HG03520 (cell line): Measurements from ENCODE around the gene CACNG4.

Source experiments
- ATAC-seq: cut with Tn5 transposase; IDR thresholded peaks from one replicate; pipeline ENCODE4 v1.9.1; 2021; ENCODE audit warnings: mild to moderate bottlenecking, moderate library complexity; ENCODE audit not compliant: unreplicated experiment

The CACNG4 gene

DNA sequence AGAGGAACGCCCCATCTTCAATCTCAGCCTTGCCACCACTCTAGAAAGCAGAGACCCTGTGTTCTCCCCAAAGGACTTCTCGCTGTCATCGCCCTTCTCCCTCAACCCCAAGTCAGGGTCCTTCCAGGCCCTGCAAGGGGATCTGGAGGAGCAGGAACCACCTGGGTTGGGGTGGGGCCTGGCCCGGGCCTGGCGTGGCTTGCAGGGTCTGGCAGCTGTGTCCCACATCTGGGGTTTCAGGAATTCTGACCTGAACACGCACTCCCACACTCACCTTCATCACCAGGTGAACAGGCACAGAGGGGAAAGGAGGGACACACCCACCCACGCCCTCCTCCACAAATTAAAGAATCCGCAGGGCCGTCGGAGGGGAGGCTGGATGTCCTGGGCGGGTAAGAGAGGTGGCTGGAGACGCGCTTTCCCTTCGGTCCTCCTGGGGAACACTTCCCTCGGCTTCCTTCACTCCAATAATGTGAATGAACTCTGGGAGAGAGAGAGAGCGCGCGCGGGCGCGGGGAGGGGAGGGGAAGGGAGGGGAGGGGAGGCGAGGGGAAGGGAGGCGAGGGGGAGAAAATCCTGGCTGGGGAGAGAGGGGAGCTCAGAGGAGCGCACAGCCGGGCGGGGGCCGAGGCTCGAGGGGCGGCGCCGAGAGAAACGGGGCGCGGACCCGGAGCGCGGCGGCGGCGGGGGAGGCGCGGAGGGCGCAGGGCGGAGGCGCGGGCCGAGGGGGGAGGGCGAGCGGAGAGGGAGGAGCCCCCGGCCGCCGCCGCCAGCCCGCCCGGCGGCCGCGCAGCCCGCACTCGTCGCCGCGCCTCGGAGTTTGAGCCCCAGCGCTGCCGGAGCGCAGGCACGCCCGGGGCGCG lies at the start of gene CACNG4:
TSS of gene CACNG4 (plus strand) at position 799 of the 863 bp plus-strand sequence. CDS start 205 bp downstream, outside the sequence.
- no peak for ATAC-seq

DNA sequence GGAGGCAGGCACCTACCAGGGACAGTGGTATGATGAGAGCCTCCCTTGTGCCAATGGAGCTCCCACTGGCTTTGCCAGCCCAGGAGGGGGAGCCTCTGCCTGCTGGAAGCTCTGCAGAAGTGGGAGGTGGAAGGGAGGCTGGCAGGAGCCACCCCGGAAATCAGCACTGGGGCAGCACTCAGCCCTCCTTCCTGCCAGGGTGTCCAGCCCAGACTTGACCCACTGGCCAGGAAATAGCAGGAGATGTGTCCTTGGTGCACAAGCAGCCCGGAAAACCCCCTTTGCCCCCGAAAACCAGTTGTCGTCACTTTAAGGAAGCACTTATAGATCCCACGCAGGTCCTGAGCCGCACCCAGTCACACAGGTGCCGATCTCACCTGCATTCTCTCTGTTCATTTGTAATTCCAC lies 49.3 kb upstream of the CACNG4 start:
- no peak for ATAC-seq

DNA sequence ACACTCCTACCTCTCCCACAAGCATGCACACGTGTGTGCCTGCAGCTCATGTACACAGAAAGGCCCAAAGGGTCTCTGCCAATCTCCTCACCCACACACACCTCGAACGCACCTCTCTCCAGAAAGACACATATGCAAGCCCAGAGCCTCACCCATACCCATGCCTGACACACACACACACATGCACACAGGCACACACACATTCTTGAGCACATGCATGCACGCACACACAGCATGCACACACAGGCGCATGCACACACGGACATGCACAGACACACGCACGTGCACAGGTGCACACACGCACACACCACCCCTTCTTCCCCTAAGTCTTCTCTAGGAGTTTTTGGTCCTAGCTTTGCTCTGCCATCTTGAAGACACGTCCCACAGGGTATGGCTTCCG lies 48.7 kb upstream of the CACNG4 start:
- no peak for ATAC-seq

DNA sequence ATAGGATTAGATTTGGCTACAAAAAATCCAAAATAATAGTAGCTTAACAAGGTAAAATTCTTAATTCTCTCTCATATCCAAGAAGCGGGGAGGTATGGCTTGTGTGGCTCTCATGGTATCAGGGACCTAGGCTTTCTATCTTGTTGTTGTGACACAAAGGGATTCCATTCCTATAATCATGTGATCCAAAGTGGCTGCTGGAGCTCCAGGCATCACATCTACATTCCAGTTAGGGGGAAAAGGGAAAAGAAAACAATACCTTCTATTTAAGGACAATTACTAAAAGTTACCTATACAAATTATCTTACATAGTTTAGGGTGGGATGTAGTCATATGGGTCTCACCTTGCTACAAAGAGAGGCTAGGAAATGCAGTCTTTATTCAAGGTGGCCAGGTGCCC lies 47.6 kb upstream of the CACNG4 start:
- ATAC-seq: no peak

DNA sequence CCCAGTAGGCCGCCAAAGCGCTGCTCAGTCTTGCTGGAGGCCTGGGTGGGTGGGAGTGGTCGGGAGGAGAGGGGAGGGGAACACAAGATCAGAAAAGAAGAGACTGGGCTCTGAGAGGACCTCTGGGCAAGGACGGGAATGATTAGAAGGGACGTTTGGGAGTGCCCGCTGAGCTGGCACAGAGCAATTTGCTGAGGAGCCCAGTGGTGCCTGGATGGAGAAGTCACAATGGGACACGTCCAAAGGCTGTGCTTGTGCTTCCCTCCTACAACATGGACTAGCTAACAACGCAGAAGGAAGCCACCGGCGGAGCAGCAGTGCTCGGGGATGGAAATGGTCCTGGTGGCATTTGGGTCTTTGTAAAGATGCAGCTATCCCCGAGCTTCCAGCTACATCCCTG lies 45.6 kb upstream of the CACNG4 start:
- ATAC-seq: no peak

DNA sequence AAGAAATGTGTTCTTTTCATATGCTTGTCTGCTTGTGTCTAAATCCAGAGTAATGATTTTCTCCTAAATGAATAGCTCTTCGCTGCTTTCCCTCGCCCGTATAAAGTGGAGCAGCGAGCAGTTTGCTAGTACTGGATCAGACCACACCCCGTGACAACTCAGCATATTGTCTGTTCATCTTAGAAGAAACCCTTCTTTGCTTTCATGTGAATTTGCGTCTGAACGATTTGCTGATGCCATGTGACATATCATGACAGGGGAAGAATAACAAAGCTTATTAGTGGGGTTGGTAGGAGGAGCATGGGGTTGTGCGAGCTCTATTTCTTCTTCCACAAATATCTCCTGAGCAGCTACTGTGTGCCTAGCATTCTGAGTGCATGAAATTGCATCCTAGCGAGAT lies 44.1 kb upstream of the CACNG4 start:
- no peak for ATAC-seq

DNA sequence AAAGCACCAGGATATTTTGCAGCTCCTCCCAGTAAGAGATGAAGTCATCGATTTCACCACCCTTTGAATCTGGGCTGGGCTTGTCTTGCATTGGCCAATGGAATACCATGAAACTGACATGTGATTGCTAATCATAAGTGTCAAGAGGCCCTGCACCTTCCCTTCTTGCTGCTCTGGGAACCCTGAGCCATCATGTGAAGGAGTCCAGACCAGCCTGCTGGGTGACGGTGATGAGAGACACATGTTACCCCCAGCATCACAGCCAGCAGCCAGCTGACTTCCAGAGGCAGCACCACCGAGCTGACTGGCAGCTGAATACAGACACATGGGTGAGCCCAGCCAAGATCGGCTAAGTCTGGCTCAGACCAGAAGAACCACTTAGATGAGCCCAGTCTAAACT lies 43.6 kb upstream of the CACNG4 start:
- no peak for ATAC-seq

DNA sequence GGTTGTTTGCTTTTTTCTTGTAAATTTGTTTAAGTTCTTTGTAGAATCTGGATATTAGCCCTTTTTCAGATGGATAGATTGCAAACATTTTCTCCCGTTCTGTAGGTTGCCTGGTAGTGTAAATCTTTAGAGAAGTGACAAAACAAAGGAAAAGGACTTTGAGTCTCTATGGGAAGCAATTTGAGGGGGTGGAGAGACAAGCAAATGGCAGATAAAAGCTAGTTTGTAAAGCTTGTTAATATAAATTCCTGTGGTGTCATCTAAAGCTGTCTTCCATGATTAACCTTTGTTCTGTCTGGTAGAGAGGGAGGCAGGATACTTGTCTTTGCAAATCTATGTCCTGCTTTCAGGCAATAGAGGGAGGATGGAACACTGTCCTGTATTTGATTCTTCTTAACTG lies 40.6 kb upstream of the CACNG4 start:
- ATAC-seq: no peak

DNA sequence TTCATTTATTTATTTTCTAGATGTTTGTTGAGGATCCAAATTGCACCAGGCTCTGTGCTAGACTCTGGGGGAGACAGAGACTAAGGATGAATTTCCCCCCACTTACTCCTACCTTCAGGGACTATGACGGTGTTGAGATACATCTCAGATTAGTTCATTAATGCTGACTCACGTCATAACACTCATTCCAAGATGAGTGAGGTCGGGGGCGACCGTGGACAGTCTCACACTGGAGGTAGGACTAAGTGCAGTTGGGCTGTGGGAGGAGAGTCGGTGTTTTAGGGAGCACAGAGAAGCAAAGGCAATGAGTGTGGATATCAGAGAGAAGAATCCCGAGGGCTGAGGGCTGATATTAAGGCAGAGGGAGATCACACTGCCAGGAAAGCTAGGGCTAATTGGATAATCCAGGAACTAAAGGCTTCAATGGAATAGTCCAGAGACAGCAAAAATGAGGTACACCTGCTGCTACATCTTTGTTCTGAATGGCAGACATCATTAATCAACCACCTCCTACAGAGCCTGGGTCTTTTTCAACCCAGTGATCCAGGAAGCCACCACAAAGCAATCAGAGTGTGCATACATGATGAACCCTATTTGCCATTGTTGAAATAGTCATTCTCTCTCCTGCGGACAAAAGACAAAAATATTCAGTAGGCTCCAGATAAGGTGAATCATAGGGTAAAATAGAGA lies 38.6 kb upstream of the CACNG4 start:
- no peak for ATAC-seq

DNA sequence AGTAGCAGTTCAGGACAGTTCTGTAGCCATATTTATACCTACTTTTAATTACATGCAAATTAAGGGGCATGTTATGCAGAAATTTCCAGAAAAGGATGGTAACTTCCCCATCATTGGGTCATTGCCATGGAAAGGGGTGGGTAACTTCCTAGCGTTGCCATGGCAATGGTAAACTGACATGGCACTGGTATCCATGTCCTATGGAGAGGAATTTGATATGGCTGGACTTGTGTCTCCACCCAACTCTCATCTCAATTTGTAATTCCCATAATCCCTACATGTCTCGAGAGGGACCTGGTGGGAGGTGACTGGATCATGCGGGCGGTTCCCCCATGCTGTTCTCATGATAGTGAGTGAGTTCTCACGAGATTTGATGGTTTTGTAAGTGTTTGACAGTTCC lies 35.6 kb upstream of the CACNG4 start:
- no peak for ATAC-seq

DNA sequence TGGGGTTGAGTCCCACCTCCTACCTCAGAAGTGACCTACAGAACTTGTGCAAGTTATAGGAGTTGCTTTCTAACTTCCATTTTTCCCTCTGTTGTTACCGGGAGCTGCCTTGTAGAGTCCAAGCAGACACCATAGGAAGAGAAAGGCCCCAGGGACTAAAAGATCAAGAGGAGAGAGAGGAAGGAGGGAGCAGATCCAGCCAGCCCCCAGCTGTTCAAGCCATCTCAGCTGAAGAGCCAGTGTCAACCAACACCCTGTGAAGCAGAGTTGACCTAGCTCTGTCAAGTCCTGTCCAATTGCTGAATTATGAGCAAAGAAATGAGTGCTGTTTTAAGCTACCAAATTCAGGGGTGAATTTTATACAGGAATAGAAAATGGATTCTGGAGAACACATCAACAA lies 34.9 kb upstream of the CACNG4 start:
- no peak for ATAC-seq

DNA sequence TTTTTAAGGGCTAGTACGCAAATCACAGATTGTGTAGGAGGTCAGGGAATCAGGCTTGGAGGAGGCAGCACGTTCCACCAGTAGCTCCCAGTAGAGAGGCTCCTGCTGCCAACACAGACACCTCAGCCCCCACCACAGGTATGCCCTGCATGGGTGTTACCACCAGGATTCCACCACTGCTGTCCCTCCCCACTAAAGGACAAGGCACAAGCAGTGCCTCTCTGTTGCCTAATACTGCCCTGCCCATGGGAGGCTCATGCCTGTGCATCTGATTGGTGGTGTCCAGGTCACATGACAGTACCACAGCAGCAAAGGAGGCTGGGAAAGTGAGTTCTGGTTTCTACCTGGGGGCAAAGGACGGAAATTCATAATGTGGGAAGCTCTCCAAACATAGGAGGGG lies 33.6 kb upstream of the CACNG4 start:
- ATAC-seq: no peak

DNA sequence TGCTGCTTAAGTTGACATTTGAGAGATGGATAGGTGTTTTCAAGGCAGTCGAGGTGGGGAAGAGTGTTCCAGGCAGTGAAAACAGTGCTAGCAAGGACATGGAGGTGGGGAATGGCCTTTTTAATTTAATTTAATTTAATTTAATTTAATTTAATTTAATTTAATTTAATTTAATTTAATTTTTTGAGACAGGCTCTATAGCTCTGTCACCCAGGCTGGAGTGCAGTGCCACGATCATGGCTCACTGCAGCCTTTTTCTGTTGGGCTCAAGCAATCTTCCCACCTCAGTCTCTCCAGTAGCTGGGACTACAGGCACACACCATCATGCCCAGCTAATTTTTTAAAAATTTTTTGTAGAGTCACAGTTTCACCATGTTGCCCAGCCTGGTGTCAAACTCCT lies 32.2 kb upstream of the CACNG4 start:
- no peak for ATAC-seq

DNA sequence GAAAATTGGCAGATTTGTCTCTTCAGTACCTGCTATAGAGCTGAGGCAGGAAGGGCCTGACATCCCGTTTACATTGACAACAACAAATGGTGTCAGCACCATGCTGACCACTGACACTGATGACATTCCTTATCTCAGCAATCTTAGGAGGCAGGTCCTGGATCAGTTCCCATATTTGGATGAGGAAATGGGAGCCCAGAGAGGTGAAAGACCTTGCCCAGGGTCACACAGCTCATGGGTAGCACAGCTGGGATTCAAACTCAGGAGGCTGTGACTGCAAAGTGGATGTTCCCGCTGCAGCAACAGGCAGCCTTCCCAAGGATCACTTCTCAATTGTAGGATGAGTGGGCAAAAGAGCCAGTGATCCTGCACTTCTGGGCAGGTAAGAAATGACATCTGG lies 30.5 kb upstream of the CACNG4 start:
- no peak for ATAC-seq

DNA sequence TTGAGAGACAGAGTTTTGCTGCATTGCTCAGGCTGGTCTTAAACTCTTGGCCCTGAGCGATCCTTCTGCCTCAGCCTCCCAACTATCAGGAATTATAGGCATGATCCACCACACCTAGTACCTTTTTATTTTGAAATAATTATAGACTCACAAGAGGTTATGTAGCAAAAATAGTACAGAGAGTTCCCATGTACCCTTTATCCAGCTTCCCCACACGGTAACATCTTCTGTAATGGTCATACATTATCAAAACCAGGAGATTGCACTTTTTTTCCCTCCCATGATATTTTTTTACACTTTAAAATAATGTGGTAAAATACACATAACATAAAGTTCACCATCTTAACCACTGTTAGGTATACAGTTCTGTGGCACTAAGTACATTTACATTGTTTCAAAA lies 28.8 kb upstream of the CACNG4 start:
- ATAC-seq: no peak

DNA sequence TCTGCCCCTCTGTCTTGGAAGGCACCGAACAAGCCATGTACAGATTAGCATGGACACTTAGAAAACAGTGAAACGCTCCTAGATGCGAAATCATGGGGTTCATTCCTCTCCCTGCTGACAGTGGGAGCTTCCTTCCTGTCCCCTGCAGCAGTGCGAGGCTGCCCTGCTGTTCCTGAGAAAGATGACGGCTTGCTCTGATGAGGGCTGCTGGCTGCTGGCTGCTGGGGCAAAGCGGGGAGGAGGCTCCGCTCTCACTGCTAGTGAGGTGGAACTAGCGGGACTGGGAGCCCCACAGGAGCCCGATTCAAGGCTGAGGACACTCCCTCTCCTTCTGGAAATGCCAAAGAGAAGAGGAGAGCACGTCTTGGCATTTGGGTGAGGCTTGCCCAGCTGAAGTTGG lies 25.9 kb upstream of the CACNG4 start:
- no peak for ATAC-seq

DNA sequence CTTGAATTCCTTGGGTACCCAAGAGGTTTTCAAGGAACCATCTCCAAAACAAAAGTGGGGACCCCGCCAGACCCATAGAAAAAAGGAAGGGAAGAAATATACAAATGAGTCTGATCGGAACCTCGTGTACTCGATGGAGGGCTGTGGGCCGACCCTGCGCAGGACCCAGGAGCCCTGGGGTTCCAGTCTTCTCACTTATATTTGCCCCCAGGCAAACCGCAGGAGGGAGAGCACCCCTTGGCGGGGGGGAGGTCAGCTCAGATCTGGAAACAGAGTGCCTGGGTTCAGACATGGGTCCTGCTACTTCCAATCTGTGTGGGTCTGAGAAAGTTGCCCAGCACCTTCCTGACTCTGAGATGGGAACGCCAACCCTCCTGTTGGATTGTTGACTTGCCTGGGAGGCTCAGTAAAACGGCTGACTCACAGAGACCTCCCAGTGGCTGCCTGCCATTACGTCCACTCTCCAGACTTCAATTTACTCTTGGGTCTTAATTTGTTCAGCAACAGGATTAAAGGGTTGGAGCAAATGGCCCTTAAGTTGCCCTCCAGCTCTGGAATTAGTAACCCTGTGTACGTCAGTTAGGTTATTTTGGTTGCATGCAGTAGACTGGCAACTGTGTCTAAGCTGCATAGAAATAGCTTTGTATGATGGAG lies 24.9 kb upstream of the CACNG4 start:
- ATAC-seq: no peak

DNA sequence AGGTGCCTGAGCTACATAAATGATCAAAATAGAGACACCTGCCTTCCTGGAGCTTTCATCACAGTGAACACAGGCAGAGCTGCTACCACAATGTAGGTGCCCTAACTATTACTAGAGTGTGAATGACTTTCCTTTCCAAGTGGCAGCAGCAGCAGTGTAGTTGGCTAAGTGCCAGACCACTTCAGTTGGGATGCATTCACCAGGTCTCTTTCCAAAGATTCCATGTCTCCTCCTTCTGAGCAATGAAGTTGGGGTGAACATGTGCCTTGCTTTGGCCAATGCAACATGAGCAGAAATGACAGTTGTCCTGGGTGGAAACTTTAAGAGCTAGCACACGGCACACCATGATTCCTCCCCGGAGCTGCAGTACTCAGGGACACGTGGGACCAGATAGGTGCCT lies 23.3 kb upstream of the CACNG4 start:
- ATAC-seq: no peak

DNA sequence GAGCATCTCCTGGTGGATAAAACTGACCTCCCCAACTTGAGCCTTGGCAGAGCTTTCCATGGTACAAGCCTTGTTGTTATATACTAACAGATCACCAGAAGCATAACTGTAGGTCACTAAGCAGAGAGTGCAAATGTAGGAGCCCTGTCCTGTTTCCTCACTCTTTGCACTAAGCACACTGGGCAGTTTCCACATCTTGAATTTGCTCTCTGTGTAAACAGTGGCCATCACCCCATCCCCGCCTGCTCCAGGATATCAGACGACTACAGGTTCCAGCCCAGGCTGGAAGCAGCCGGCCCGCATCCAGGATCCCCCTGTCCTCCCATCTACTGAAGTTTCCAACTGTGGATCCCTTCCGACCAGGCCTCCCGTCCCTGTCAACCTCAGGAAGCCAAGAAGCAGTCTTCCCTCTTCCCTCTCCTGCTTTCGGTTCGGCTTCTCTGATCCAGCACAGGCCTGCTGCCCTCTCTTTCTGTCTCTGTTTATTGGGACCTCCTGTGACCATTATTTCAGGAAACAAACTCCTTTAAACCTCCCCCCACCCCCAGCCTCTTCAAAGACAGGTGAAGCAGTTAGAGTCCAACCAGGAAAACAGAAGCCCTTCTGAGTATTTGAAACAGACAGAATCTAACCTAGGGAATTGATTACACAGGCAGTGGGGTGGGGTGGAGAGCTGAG lies 22.6 kb upstream of the CACNG4 start:
- ATAC-seq: no peak

DNA sequence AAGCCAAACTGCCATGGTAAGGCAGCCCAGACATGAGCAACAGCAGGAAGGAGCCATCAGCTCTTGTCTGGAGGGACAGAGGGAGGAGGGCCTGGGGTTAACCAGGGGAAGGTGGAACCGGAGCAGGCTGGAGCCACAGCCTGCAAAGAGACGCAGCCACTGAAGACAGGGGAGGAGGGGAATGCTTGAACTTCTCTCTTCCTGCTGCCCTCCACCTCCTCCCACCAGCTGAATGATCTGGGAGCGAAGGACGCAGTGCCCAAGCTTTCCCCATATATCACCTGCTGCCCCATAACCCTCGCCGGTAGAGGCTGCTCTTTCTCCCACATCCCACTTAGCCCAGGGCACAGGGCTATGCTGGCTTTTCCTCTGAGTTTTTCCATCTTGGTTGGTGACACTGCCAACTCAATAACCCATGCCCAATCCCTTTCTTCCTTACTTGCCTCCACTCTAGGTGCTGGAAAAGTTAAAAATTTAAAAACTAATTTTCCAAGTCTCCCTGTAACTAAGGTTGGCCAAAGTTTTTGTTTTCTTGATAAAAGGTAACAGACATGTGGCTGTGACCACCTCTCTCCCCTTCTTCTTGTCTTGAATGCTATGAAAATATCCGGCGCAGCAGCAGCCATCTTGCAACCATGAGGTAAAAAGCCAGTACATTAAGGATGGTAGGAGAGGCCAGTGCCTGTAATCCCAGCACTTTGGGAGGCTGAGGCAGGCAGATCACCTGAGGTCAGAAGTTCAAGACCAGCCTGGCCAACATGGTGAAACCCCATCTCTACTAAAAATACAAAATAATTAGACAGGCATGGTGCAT lies 21.8 kb upstream of the CACNG4 start:
- ATAC-seq: no peak

DNA sequence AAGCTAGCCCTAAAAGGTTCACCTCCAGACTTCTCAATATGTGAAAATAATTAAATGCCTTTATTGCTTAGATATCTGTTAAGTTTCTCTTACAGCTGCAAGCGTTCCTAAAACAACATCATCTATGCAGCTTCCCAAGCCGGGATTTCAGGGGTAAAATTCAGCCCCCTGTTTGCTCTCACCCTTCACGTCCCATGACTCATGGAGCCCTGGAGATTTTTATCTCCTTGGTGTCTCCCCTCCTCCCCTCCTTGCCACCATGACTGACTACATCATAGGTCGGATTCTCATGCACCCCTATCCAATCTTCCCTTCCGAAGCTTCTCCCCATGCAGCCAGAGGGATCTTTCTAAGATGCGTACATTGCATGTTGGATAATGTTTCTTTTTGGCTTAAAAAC lies 21.0 kb upstream of the CACNG4 start:
- ATAC-seq: no peak
